ENCODE data around the gene NPRL2. TPM values are rescaled to one million over a fixed set of nuclear protein-coding genes. Genes with fewer than 3 reads are reported as not detected.

NPRL2 gene
- total RNA-seq, 1 experiment from 2014 or later = 26.0 TPM

DNA sequence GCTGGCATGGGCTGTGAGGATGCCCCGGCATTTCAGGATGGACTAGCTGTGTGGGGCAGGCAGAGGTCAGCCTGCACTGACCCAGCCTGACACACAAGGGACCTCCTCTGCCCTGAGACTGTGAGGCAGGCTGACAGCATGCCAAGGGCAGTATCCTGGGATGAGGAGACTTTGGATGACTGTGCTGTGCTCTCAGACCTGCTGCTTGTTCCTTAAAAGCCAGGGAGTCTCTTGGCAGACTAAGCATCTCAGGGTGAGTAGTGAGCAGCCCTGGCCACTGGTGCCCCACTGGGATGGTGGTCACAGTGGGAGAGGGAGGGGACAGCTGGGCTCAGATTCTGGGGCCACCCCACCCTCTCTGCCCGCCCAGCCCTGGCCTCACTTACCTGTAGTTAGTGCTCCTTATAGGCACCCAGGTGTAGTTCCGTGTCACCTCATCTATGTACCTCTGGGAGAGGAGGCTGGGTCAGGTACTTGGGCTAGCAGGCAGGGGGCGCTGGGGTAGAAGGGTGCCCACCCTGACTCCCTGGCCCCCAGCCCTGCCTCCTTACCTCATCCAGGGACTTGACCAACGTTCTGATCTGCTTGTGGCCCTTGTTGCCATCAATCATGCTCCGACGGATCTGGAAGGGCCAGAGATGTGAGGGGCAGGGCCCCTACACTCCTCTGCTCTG, 24.8 kb upstream of the NPRL2 start:
- in situ Hi-C loops (cut with HindIII; ENCODE audit: low pct_unique_long_range_greater_than_20kb, low sequenced_read_pairs) = no loop called here
- no peak for DNase-seq (ENCODE audit: low read depth)

DNA sequence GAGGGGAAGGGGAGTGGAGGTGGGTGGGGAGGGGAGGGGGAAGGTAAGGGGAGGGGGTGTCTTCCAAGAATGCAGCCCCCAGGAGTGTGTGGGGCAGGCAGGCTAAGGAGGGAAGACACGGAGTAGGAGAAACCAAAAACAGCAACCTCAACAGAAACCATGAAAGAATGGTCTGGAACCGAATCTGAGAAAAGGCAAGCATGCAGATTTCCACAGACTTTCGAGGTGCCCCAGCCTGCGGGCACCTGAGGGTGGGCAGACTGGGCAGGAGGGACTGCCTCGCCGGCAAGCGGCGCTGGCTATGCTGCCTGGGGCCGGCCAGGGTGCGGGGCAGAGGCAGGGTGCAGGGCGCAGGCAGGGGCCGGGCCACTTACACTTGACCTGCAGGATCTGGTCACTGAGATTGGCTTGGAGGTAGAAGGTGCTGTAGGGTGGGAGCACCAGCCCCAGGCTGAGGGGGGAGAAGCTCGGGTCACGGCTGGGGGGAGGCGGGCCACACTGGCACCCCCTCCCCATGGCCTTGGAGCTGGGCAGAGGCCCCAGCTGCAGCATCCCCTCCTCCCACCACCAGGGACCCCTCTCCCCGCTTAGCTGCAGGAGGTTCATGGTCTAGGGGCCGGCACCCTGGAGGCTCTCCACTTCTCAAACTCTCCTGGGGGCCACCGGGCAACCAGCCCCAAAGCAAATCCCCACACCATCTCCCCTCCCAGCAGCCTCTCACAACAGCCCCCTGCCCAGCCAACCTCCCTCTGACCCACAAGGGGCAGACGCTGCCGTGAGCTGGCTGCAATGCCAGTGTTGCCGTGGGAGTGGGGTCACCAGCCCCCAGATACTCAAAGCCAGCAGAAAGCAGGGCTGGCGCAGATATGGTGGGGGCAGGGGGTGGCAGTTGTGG, 24.0 kb upstream of the NPRL2 start:
- in situ Hi-C loops (cut with HindIII; ENCODE audit: low pct_unique_long_range_greater_than_20kb, low sequenced_read_pairs) = no loop called here
- no peak for DNase-seq (ENCODE audit: low read depth)

DNA sequence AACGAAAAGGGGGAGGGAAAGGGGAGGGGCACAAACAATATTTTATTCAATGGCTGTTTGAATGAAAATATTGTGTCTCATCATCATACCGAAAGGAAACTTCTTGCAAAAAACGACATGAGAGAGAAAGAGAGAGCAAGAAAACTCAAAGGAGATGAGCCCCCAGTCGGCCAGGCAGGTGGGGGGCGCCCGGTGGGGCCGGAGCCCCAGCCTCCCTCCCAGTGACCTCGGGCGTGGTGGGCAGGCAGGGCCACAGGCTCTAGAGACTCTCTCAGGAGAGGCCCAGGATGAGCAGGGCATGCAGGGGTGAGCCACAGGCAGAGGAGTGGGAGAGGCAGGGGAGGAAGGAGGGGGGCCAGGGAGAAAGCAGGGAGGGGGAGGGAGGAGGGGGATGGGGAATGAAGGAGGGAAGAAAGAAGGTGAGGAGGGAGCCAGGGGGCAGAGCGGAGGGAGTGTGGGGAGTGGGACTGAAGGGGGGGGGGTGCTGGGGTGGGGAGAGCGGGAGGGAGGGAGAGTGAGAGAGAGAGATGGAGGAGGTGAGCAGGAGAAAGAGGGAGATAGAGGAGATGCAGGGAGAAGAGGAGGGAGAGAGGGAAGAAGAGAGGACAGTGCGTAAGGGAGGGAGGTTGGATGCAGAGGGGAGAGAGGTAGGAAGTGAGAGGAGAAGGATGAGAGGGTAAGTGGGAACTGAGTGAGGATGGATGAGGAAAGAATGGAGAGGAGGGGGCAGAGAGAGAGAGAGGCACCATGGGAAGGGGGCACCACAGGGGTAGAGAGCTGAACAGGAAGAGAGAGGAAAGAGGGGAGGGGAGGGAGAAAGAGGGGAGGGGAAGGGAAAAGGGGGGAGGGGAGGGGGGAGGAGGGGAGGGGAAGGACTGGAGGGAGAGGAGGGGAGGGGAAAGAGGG, 22.8 kb upstream of the NPRL2 start:
- in situ Hi-C loops (cut with HindIII; ENCODE audit: low pct_unique_long_range_greater_than_20kb, low sequenced_read_pairs) = no loop called here
- DNase-seq (ENCODE audit: low read depth) = no peak

DNA sequence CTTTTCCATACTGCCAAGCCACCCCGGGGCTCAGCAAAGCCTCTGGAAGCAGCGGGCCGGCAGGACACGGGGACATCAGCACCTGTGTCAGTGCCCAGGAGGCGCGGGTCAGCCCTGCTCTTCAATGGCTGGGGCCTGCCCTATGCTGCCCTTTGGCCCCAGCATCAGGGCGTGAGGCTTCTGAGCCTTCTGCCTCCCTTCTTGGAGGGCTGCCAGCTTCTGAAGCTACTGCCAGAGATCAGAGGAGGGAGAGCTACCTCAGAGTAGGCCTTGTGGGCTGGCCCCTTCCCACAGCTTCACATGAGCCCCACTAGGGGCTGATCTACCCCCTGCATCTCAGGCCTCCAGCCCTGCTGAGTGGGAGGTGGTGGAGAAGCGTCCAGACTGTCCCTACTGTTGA, 21.8 kb upstream of the NPRL2 start:
- in situ Hi-C loops (cut with HindIII; ENCODE audit: low pct_unique_long_range_greater_than_20kb, low sequenced_read_pairs) = no loop called here
- no peak for DNase-seq (ENCODE audit: low read depth)

DNA sequence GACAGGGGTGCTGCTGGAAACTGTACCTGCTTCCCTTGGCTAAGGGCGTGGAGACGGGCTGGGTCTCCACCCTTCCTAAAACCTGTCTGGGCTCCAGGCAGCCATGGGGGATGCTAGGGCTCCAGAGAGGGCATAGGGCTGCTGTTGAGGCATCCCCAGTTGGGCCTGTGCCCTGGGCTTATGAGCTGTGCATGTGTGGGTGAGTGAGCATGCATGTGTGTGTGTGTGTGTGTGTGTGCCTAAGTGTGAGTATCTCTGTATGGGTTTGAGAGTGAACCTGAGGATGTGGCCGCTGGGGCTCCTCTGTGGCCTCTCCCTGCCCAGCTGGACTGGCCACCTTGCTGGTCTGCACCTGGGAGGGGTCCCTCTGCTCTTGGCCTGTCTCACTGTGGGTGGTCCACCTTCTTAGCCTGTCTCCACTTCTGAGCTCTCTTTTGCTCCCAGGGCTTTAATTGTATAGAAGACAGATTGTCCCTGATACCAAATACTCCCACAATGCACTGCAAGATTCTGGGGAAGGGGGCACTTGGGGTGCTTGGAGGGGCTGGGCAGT, 20.6 kb upstream of the NPRL2 start:
- in situ Hi-C loops (cut with HindIII; ENCODE audit: low pct_unique_long_range_greater_than_20kb, low sequenced_read_pairs) = no loop called here
- DNase-seq (ENCODE audit: low read depth) = no peak

DNA sequence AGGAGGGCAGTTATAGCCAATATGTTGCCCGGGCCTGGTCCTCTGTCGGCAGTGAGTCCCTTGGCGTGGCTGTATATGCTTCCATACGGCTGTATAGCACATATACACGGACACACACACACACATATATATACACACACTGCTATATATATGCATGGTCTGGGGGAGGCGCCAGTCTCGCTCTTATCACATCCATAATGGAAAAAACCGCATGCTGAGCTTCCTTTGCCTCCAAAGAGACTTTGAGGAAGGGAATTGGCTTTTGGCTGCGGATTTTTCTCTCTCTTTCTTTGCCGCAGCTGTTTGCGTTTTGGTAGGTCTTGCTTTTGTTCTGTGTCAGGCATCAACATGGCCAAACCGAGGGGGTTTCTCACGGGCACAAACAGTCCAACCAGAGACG, 20.0 kb upstream of the NPRL2 start:
- no peak for DNase-seq (ENCODE audit: low read depth)
- in situ Hi-C loops (cut with HindIII; ENCODE audit: low pct_unique_long_range_greater_than_20kb, low sequenced_read_pairs) = no loop called here

DNA sequence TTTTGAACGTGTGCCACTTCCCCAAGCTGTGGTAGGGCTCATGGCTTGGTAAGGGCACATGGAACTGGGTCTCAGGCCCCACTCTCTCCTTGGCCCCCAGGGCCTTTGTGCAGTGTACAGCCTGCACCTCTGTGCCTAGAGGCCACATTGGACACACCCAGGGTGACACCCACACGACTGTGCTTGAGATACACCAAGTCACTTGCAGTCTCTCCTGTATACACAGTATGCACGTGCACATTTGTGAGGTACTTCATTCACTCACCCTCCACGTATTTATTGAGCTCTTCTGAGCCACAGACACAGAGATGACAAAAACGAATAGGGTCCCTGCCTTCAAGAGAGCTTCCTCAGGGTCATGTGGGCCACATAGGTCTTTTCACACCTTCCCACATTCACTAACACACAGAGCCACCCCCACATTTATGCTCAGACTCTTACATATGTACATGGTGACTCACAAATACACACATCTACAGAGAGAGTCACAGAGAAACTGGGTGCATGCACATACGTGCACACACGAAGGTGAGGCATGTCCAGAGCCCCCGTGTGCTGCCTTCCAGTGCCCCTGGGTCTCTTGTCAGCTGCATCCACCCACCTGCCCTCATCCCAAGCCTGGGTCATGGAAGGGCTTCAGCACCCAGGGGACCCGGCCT, 18.6 kb upstream of the NPRL2 start:
- in situ Hi-C loops (cut with HindIII; ENCODE audit: low pct_unique_long_range_greater_than_20kb, low sequenced_read_pairs) = no loop called here
- DNase-seq (ENCODE audit: low read depth) = no peak

DNA sequence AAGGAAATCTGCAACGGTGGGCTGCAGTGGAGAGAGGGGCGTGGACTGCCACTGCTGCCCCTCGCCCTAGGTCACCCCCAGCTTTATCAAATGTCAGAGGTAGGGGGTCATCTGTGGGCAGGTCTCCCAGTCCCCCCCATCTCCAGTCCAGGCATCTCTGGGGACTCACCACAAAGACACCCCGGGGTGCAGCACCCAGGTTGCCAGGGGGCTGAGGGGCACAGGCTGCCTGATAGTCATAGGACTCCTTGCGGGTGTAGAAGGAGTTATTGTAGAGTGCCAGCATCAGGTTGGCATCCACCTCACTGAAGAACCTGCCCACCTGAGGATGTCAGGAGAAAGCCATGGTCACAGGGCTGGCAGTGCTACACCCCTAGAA, 15.3 kb upstream of the NPRL2 start:
- in situ Hi-C loops (cut with HindIII; ENCODE audit: low pct_unique_long_range_greater_than_20kb, low sequenced_read_pairs) = no loop called here
- DNase-seq (ENCODE audit: low read depth) = no peak

DNA sequence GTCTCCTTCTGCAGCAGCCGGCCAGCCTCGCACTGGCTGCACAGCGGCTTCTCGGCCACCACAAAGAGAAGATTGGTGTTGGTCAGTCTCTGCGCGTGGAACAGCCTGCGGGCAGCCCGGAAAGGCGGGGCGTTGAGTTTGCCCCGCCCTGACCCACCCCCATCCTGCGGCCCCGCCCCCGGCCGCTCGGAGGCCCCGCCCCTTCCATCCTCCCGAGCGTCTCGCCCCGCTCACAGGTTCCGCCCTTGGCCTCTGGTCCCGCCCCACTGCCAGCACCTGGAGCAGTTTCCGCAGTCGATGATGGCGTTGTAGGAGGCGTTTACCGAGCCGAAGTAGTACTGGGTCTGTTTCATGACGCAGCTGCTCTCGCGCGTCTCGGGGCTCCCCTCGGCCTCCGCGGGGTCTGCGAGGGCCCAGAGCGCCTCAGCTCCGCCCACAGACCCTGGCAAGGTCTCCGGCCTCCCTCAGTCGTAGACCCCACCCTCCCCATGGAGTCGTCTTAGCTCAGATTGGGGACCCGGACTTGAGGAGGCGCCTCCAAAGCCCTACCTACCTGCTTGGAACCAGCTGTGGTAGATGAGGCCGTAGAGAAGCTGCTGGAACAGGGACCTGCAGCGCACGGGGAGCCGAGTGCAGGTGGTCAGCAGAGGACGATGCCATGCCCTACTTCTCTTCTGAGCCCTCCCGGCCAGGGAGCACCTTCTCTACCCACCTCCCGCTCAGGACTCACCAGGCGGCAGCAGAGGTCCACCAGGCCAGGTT, 14.7 kb upstream of the NPRL2 start:
- in situ Hi-C loops (cut with HindIII; ENCODE audit: low pct_unique_long_range_greater_than_20kb, low sequenced_read_pairs) = no loop called here
- DNase-seq (ENCODE audit: low read depth) = peak; percentile 68

DNA sequence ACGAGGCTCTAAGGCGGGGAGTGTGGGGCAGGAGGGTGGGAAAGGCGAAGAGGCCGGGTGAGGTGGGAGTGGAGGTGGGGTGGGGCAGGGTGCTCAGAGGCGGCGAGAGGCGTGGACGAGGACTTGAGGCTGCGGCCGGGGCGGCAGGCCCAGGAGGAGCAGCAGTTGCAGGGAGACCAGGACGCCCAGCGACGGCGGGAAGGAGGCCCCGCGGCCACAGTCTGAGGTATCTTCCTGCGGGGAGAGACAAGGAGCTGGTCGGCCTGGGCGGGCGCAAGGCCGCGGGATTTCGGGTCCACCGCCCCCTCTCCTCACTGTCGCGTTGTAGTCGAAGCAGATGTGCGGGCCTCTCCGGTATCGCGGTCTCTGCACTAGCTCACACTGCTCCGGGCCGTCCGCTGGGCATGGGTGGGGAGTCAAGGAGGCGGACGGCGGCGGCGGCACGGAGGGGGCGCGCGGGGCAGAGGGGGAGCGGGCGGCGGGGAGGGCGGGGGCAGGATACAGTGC, 14.1 kb upstream of the NPRL2 start:
- DNase-seq (ENCODE audit: low read depth) = peak; percentile 10
- in situ Hi-C loops (cut with HindIII; ENCODE audit: low pct_unique_long_range_greater_than_20kb, low sequenced_read_pairs) = no loop called here

DNA sequence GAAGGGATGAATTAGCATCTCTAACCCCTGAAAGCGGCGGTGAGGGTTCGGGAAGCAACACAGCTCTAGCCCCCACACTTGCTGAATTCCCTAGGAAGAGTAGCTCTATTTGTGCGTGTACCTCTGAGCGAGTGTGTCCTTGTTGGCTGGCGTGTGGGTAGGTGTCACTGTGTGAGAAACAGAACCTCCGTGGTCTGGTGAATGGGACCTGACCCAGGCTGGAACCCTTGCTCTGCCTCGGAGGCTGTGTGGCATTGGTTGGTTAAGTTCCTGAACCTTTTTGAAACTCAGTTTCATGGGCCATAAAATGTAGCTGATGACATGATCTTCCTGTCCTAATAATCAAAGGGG, 9.2 kb upstream of the NPRL2 start:
- no peak for DNase-seq (ENCODE audit: low read depth)
- in situ Hi-C loops (cut with HindIII; ENCODE audit: low pct_unique_long_range_greater_than_20kb, low sequenced_read_pairs) = no loop called here

DNA sequence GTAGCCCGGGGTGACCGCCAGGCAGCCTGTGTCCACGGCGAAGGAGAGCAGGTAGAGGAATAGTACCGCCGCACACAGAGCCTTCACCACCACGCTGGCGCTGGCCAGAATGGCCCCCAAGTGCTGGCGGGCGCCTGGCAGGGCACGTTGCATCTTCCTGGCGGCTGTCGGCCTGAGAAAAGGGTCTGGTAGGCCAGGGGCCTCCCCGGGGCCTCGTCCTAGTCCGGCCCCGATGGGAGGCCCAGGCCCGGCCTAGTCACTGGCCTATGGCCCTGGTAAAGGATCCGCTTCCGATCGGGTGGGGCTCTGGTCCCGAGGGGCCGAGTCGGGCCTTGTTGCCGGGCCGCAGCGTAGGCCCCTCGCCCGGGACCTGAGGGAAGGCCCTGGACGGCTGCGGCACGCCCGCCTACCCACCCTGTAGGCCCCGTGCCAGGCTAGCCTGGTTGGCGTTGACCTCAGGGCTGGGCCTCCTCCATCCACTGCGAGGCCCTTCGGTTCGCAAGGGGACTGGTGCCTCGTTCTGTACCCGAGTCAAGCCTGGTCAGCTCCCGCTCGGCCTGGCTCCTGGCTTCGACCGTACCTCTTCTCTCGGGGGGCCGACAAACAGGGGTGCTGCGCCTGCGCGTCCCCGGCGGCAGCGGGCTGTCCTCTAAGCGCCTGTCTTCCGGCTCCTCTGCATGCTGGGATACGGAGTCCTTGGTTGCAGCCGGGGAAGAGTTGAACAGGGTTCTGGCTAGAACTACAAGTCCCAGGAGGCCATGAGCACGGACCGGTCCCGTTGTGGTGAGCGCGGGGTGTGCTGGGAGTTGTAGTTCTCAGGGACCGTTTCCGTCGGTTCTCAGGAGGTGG, 8.6 kb upstream of the NPRL2 start, which contains the start of gene TMEM115:
TSS of gene TMEM115 (minus strand) at position 611 of the 849 bp plus-strand sequence. CDS start at position 153, 458 bp downstream.
- DNase-seq (ENCODE audit: low read depth) = peak; percentile 91
- in situ Hi-C loops (cut with HindIII; ENCODE audit: low pct_unique_long_range_greater_than_20kb, low sequenced_read_pairs) = no loop called here

DNA sequence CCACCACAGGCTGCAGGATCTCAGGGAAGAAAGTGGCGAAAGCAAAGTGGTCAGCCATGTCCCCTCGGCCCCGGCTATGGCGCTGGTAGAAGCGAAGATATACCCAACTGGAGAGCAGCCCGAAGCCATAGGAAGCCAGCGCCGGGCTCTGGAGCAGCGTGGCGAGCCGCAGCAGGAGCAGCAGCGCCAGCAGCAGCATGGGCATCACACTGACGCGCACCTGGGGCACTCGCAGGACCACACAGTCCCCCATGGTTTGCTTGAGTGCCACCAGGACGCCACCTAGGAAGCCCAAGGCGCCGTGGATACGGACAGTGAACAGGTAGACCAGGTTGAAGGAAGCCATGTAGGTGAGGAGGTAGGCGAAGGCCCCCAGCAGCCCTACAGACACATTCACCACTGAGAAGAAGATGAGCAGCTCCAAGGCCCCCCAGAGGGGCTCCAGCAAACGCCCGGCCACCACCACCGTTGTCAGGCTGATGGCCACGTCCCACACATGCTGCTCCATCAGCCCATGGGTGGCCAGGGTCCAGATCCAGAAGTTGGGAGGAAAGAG, 7.9 kb upstream of the NPRL2 start:
- in situ Hi-C loops (cut with HindIII; ENCODE audit: low pct_unique_long_range_greater_than_20kb, low sequenced_read_pairs) = no loop called here
- no peak for DNase-seq (ENCODE audit: low read depth)

DNA sequence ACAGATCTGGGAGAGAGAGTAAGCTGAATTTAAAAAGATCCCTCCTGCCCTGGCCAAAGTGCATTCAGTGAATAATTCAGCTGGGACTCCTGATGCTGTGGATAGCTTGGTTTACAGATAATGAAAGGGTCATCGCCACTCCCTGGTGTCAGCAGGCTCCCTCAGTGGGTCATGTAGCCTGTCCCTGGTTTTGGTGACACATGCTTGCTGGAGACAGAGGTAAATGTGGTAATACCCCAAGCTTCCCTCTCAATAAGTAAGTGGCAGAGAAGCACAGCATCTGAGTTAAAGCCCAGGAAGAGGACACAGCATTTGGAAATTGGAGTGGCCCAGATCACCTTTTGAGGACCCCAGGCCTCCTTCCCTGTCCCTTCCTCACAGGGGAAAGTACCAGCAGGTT, 6.9 kb upstream of the NPRL2 start:
- in situ Hi-C loops (cut with HindIII; ENCODE audit: low pct_unique_long_range_greater_than_20kb, low sequenced_read_pairs) = no loop called here
- no peak for DNase-seq (ENCODE audit: low read depth)

DNA sequence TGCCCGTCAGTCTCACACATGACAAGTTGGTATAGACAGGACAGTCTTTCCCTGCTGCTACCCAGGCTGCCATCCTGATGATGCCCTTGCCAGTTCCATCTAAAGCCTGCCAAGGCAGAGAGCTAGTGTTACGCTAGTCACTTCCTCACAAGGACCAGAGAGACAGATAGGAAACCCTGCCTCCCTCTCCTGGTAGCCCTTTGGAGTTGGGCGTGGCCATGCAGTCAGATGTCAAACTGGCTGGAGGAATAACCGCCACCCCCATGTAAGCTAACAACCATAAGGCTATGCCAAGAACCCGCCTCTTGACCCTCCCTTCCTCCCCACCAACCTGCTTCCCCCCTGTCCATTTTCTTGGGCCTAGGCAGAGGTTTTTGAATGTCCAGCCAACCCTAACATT, 6.0 kb upstream of the NPRL2 start:
- peak; percentile 14 for DNase-seq (ENCODE audit: low read depth)
- in situ Hi-C loops (cut with HindIII; ENCODE audit: low pct_unique_long_range_greater_than_20kb, low sequenced_read_pairs) = no loop called here

All from Caki2 (cell line).